Endothelial cell (in vitro differentiated cells): ENCODE results near the gene CDKN1C. TPM values are rescaled to one million over a fixed set of nuclear protein-coding genes. Genes with fewer than 3 reads are reported as not detected.

Experiments
- DNase-seq: peaks from one replicate; pipeline ENCODE4 v3.0.0; 2021; ENCODE audit warnings: low spot score
- H3K27ac Mint-ChIP-seq: one replicate; pipeline ENCODE4 v1.8.0; 2021; ENCODE audit warnings: mixed read lengths, inconsistent platforms; ENCODE audit not compliant: unreplicated experiment
- H3K27me3 Mint-ChIP-seq: one replicate; pipeline ENCODE4 v1.8.0; 2021; ENCODE audit warnings: mild to moderate bottlenecking, moderate library complexity, mixed read lengths, inconsistent platforms; ENCODE audit not compliant: unreplicated experiment
- H3K36me3 Mint-ChIP-seq: one replicate; pipeline ENCODE4 v1.8.0; 2021; ENCODE audit warnings: mild to moderate bottlenecking, low read depth, mixed read lengths, inconsistent platforms; ENCODE audit not compliant: unreplicated experiment
- H3K4me1 Mint-ChIP-seq: one replicate; pipeline ENCODE4 v1.8.0; 2021; ENCODE audit warnings: mild to moderate bottlenecking, mixed read lengths, inconsistent platforms; ENCODE audit not compliant: unreplicated experiment
- H3K4me3 Mint-ChIP-seq: one replicate; pipeline ENCODE4 v1.8.0; 2021; ENCODE audit warnings: mild to moderate bottlenecking, mixed read lengths, inconsistent platforms; ENCODE audit not compliant: unreplicated experiment
- H3K9me3 Mint-ChIP-seq: one replicate; pipeline ENCODE4 v1.8.0; 2021; ENCODE audit warnings: mixed read lengths, inconsistent platforms; ENCODE audit not compliant: unreplicated experiment
- total RNA-seq: library from RNA; stranded (reverse); fragmentation: NEBNext Ultra II Directional; extraction: Animal tissue kit (Norgen Biotek cat#: 25700); gene quantifications from one replicate; pipeline ENCODE4 v1.2.1, GENCODE V29; 2021; ENCODE audit not compliant: unreplicated experiment
- TF ChIP-seq, protein P1 (sequence below): fragments of 200-600 bp; sonication (generic); IDR thresholded peaks from one replicate; pipeline ENCODE4 v1.5.0; 2021; ENCODE audit warnings: antibody characterized with exemption; ENCODE audit not compliant: unreplicated experiment

The CDKN1C gene
- total RNA-seq, 1 donor from 2014 or later = 25.3 TPM

DNA sequence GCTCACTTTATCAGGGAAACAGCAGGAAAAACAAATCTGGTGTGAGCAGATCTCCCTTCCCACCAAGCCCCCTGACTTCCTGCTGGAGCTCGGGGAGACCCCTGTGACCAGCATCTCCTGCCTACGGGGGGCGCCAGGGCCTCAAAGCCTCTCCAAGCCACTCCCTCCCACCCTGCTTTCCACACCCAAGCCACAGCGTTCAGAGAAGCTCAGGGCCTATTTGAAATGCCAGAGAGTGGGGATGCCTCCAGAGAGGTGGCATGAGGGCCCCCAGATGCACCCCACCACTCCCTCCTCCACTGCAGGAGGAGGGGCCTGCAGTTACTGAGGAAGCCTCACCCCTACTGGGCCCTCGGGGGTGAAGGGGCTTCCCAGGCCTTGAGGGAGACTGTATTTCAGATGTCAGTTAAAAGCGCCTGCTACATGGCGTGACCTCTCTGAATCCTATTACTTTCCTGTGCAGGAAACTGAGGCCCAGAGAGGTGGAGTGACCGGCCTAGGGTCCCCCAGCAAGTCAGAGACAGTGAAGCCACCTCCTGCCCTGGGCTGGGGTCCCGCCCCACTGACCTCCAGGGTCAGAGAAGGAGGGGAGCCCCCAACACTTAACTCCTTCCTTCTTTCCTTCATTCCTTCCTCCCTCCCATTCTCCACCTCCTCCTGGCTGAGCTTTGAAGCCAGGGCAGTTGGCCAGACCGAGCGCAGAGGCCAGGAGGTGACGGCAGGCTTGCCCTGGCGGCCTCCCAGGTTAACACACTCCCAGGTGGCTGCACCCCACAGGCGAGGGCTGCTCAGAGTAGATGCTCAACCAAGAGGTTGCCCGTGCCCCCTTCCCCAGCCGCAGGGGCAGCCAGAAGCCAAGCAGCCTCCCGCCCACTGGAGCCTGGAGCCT lies 6.0 kb upstream of the CDKN1C start:
- Mint-ChIP-seq H3K36me3 (no peaks in the 10 kb centered on the region), H3K4me1 (peaks cover 10% of the 10 kb centered on the region), H3K27me3 (peaks cover 8% of the 10 kb centered on the region), H3K4me3 (no peak overlapping the region), H3K9me3 (no peaks in the 10 kb centered on the region), H3K27ac (no peak overlapping the region)
- no peak for DNase-seq
- TF ChIP-seq, protein P1, sequence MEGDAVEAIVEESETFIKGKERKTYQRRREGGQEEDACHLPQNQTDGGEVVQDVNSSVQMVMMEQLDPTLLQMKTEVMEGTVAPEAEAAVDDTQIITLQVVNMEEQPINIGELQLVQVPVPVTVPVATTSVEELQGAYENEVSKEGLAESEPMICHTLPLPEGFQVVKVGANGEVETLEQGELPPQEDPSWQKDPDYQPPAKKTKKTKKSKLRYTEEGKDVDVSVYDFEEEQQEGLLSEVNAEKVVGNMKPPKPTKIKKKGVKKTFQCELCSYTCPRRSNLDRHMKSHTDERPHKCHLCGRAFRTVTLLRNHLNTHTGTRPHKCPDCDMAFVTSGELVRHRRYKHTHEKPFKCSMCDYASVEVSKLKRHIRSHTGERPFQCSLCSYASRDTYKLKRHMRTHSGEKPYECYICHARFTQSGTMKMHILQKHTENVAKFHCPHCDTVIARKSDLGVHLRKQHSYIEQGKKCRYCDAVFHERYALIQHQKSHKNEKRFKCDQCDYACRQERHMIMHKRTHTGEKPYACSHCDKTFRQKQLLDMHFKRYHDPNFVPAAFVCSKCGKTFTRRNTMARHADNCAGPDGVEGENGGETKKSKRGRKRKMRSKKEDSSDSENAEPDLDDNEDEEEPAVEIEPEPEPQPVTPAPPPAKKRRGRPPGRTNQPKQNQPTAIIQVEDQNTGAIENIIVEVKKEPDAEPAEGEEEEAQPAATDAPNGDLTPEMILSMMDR = no peak

DNA sequence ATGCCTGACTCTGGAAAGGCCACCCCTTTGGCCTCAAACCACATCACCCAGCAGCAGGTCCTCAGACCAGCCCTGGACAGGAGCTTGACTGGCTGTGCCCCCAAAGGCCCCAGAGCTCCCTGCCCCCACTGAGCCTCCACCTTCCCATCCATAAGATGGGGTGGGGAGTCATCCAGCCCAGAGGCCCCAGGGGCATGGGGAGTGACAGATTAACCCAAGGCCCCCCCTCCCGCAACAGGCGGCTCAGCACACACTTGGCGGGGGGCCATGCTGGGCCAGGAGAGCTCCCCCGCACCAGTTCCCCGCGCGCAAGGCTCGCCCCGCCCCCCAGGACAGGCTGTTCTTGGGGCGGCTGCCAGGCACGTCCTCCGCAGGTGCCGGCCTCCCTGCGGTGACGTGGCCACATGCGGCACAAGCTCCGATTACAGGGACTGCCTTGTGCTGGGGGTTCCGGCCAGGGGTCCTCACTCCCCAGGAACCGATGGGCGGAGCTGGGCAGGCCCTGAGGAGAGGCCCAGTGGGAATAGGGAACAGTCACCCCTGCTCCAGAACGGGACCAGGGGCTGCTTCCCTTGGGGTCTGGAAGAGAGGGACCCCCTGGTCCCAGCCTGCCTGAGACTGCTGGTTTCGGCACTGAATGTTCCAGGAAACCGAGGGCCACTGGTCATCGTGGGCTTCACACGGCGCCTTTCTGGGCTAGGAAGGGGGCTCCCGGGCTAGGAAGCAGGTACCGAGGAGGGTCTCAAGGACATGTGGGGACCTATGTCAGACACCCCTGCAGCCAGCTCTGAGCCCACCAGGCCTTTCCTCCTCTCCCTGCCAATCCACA lies 5.1 kb upstream of the CDKN1C start:
- H3K9me3 Mint-ChIP-seq = no peaks in the 10 kb centered on the region
- no peak overlapping the region for H3K4me3 Mint-ChIP-seq
- peaks cover 9% of the 10 kb centered on the region for H3K27me3 Mint-ChIP-seq
- H3K27ac Mint-ChIP-seq = no peak overlapping the region
- peaks cover 12% of the 10 kb centered on the region for H3K4me1 Mint-ChIP-seq
- H3K36me3 Mint-ChIP-seq = no peaks in the 10 kb centered on the region
- no peak for DNase-seq
- TF ChIP-seq, protein P1 = no peak

DNA sequence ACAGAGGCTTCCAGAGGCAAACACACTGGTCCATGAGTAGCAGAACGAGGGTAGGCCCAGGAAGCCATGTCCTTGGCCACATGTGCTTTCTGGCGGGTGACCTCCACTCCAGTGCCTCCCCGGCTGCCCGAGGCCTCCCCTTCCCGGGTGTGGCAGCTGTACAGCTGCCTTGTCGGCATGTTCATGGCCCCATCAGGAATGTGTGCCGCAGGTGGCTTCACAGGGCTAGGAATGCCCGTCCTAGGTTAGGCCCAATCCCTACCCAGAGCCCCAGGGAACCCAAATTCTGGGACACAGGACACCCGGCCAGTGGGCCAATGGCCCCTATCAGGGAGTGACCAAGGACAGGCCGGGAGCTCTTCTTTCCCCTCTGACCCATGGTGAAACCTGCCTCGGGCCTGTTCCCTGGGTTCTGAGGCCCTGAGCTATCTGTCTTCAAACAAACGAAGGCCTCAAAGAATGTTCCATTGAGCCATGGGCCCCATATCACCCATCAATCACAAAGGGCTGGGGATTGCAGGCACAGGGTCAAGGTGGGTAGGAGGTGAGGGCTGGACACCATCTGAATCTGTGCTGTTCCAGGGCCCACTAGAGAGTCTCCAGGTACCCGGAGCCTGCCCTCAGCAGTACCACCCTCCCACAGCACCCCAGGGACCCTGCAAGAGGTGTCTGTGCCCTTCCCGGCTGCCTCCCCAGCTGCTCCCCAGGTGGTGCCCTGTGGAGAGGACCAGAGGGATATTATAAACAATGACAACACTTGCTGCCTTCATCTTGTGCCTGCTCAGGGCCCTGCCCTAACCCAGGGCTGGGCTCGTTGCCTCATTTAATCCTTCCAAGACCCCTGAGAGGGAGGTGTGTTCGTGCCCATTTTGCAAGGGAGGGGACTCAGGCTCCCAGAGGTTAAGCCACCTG lies 4.0 kb upstream of the CDKN1C start:
- Mint-ChIP-seq H3K4me3 (no peak overlapping the region), H3K36me3 (no peaks in the 10 kb centered on the region), H3K27ac (no peak overlapping the region), H3K9me3 (no peaks in the 10 kb centered on the region), H3K4me1 (peaks cover 12% of the 10 kb centered on the region), H3K27me3 (peaks cover 6% of the 10 kb centered on the region)
- DNase-seq = no peak
- TF ChIP-seq, protein P1 = no peak

DNA sequence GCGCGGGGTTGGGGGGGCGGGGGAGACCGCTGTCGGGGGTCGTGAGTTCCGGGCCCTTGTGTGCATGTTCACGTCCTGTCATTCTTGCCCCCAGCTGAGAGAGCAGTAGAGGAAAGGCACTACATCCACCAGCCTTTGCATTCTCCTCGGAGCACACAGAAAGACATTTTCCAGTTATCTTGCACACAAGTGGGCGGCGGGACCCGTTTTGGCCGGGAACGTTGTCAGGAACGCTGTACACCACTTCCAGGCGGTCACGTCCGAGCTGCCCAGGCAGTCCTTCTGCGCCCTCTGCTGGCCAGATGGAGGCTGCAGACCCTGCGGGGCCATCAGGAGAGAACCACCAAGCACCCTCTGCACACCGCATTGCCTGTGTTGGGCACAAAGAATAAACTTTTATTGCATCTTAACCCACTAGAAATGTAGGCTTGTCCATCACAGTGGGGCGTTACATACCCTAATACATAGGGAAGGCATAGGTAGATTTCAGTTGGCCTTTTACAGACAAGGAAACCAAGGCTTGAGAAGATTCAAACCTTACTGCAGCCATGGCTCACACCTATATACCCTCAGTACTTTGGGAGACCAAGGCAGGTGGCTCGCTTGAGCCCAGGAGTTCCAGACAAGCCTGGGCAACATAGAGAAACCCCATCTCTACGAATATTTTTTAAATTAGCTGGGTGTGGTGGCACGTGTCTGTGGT lies 2.8 kb upstream of the CDKN1C start:
- DNase-seq = peak; percentile 98
- no peak overlapping the region for H3K4me3 Mint-ChIP-seq
- no peaks in the 10 kb centered on the region for H3K9me3 Mint-ChIP-seq
- TF ChIP-seq, protein P1 = peak; percentile 79
- H3K36me3 Mint-ChIP-seq = no peaks in the 10 kb centered on the region
- H3K27ac Mint-ChIP-seq = no peak overlapping the region
- peaks cover 12% of the 10 kb centered on the region for H3K4me1 Mint-ChIP-seq
- peaks cover 9% of the 10 kb centered on the region for H3K27me3 Mint-ChIP-seq
